GM12891 (cell line): ENCODE measurements around the gene CACNG5.
"Not testable (repeated sequence)": the region's sequence is repeated elsewhere in the genome, so short reads cannot be mapped to it uniquely, and the experiment has no call there.

Source experiments
- DNase-seq: peaks from one replicate; pipeline ENCODE4 v3.0.0; 2011; ENCODE audit warnings: low spot score; ENCODE audit not compliant: insufficient read length
- FAIRE-seq: peaks from 2 replicates; lab custom pipeline; 2011; peaks lifted over from hg19 to GRCh38; lab: Jason Lieb, UNC
- PAX5 ChIP-seq: IDR thresholded peaks from 2 replicates; pipeline ENCODE4 v1.6.1; 2011; ENCODE audit warnings: low read length, moderate library complexity, mild to moderate bottlenecking; ENCODE audit not compliant: insufficient read depth, severe bottlenecking
- POLR2A ChIP-seq: IDR thresholded peaks from 2 replicates; pipeline ENCODE4 v1.6.1; 2011; ENCODE audit warnings: low read depth, low read length, control low read depth
- POLR2AphosphoS5 ChIP-seq: IDR thresholded peaks from 2 replicates; pipeline ENCODE4 v1.6.1; 2011; ENCODE audit warnings: low read depth, low read length, control low read depth
- POU2F2 ChIP-seq: IDR thresholded peaks from 2 replicates; pipeline ENCODE4 v1.6.1; 2011; ENCODE audit warnings: low read depth, mild to moderate bottlenecking, control low read depth, low read length, moderate library complexity
- SPI1 ChIP-seq: IDR thresholded peaks from 2 replicates; pipeline ENCODE4 v1.6.1; 2011; ENCODE audit warnings: low read depth, low read length, control low read depth
- TAF1 ChIP-seq: IDR thresholded peaks from 2 replicates; pipeline ENCODE4 v1.6.1; 2011; ENCODE audit warnings: low read depth, low read length, control low read depth

The CACNG5 gene

DNA sequence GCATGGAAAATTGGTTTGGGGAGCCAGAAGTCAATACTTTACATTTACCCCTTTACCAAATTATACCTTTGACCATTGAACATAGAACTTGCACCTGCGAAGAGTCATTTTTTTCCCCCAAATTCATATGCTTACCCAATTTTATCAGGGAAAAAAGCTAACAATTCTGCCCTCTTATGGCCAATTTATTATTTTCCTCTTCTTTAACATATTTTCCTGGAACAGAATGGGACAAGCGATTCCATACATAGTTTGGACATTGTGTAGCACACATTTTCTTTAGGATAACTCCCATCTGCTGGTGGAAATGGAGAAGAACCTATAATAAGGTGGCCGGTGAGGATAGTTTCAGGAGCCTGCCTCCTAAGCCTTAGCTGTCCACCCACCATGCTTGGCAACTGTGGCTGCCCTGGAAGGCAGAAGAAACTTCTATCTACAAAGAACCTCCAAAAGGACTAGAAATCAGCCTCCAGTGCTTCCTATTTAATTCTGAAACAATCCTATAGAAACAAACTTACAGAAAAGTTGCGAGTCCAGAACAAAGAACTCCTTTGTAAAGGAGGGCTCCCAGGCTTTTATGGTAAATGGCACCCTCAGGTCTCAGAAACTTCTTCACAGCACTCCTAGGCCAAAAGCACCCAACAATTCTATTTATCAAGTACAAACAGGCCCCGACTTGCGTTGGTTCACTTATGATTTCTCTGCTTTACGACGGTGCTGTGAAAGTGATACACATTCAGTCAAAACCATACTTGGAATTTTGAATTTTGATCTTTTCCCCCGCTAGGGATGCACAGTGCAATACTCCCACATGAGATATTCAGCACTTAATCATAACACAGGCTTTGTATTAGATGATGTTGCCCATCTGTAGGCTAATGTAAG is 65.5 kb downstream of the CACNG5 start:
- FAIRE-seq (no peak), DNase-seq (no peak)
- TF ChIP-seq TAF1 (no peak), PAX5 (no peak)

DNA sequence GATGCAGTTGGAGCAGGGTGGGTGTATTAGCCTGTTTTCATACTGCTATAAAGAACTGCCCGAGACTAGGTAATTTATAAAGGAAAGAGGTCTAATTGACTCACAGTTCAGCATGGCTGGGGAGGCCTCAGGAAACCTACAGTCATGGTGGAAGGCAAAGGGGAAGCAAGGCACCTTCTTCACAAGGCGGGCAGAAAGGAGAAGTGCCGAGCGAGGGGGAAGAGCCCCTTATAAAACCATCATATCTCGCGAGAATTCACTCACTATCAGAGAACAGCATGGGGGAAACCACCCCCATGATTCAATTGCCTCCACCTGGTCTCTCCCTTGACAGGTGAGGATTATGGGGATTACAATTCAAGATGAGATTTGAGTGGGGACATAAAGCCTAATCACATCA is 68.4 kb downstream of the CACNG5 start:
- FAIRE-seq, DNase-seq: not testable (repeated sequence)
- TF ChIP-seq SPI1: 0 out of 2 replicates have a peak, but pooled peaks have one; percentile 19

DNA sequence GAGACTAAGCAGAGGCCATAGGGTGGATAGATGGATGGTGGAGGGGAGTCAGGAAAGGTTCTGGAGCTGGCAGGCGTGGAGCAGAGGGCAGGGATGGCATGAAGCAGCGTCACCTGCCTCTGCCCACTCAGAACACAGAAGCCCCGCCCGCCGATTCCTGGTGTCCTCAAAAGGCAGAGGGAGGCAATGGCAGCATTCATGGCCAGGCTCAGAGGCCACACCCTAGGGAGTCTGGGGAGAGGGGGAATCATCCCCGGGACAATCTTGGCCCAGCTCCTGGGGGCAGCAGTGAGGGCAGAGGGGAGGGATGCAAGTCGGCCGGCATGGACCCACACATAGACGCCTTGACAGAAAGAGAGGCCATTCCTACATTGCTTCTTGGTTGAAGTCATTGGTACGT is 68.9 kb downstream of the CACNG5 start:
- TF ChIP-seq POU2F2: no peak
- DNase-seq (no peak), FAIRE-seq (no peak)

DNA sequence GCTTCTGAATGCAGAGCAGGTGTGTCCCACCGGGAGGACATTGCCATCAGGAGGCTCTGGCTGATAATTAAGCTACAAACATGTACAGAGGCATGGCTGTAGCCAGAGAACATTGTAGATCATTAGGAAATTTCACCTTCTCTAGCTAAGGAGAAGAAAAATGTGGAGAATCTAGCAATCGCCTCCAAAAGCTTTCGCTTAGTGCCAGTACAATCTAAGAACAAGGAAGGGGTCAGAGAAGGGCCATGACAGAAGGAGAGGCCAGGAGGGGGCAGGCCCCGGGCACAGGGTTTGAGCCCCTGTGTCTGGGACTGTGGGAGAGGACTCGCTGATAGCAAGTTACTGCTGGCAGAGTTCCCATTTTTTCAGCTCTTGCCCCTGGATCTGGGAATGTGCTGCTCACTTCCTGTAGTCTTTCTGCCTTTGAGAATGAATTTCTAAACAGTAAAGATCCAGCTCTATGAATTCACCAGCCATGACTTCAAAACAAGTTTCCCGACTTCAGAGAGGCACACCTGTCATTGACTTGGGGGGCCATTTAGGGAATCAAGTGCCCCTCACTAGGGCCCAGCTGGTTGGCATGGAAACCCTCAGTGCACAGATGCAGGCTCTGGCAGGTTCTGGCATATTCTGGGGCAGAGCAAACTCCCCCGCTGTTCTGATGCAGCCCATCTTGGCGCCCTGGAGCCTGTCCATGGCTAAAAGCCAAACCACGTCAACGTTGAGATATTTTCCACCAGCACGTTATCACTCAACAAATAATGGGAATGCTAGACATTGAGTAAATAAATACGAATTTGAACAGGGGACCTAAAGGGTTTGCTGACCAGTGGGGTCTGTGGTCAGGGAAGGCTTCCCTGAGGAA is 70.1 kb downstream of the CACNG5 start:
- no peak for FAIRE-seq
- no peak for DNase-seq
- TF ChIP-seq POLR2A (no peak), SPI1 (no peak), POU2F2 (no peak), TAF1 (no peak), POLR2AphosphoS5 (no peak), PAX5 (no peak)

DNA sequence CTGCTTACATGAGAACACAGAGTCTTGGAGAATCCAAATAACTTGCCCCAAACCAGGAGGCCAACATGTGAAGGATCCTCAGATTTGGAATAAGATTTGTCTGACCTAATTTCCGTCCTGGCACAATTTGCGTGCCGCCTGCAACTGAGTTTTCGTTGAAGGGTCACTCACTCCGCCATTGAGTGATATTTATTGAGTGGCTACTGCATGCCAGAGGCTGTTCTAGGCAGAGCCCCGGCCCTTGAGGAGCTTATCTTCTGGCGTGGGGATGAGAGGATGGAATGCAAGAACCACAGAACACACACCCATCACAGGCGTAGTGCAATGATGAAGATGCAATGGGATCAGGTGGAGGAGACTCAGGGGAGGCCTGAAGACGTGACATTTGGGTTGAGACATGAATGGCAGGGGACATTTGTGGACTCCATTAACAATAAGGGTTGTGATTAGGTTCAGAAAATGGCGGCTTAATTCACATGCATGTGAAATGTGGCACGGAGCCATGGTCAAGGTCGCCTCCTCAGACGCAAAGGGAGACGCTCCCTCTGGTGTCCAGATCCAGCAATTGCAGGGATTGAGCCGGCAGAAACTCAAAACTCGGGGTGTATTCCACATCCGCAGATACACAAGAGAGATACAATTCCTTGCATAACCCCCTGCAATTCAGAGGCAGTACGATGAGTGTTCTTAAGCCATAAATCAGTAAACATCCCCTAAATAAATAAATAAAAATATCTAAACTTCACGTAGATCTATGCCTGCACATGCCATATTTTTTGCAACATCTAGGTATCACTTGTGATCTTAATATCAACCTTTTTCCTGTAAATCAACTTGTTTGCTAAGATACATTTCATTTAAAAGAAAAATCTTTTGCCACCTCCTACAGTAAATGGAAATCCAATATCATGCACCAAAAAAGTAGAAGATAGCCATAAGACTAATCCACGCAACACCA is 71.7 kb downstream of the CACNG5 start:
- no peak for FAIRE-seq
- peak; percentile 78; the same call in 1 of the 2 replicates for TF ChIP-seq POU2F2
- TF ChIP-seq POLR2AphosphoS5: no peak
- peak; percentile 48 for DNase-seq

DNA sequence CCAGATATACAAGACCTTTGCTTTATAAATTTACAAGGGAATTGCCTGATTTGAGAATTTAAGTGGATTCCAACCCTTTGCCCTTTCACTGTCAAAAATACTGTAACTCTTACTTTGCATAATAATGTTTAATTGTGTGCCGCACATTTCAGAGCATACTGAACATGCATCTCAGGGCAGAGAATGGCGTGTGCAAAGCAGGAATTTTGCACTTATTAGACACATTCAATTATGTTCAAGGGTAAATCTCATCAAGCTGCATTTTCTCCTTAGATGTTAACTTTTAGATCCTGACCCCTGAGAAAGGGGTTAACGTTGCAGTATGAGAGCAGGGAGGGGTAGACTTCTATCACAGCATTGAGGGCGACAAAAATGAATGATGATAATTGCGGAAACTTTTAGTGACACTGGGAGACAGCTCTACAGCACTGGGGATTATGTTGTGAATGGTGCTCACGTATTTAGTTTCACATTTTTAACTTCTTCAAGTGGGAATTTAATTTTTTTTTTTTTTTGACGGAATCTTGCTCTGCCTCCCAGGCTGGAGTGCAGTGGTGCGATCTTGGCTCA is 75.0 kb downstream of the CACNG5 start:
- FAIRE-seq: no peak
- DNase-seq: no peak
- TF ChIP-seq PAX5 (no peak), POLR2AphosphoS5 (no peak)

DNA sequence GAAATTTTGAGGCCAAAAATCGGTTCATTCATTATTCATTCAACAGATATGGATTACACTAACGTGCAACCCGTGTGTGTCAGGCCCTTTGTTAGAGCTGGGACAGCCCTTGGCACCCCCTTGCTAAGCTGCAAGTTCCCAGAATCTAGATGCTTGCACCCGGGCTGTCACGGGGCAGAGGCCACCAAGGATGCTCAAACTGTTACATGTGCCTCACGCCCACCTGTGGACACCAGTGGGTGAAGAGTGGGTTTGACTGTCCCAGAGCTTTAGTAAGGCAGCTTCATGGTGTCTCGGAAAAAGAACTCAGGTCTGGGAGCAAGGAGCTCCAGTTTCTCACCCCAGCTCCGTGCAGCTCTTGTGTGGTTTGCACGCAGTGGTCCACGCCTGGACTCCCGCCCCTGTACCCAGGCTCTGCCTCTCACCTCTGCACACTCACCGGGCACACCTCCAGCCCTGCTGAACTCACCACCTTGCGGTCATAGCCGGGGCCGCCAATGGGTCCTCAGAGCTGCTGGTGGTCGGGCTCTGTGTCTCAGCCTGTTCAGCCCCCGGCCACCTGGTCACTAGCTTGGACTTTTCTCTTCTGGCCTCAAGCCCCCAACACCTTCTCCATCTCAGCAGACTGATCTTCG is 75.9 kb downstream of the CACNG5 start:
- FAIRE-seq (no peak), DNase-seq (no peak)
- TF ChIP-seq POLR2AphosphoS5: no peak
- TF ChIP-seq SPI1: no peak
- TF ChIP-seq TAF1: no peak
- TF ChIP-seq PAX5: no peak

DNA sequence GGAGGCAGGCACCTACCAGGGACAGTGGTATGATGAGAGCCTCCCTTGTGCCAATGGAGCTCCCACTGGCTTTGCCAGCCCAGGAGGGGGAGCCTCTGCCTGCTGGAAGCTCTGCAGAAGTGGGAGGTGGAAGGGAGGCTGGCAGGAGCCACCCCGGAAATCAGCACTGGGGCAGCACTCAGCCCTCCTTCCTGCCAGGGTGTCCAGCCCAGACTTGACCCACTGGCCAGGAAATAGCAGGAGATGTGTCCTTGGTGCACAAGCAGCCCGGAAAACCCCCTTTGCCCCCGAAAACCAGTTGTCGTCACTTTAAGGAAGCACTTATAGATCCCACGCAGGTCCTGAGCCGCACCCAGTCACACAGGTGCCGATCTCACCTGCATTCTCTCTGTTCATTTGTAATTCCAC is 80.3 kb downstream of the CACNG5 start:
- no peak for FAIRE-seq

DNA sequence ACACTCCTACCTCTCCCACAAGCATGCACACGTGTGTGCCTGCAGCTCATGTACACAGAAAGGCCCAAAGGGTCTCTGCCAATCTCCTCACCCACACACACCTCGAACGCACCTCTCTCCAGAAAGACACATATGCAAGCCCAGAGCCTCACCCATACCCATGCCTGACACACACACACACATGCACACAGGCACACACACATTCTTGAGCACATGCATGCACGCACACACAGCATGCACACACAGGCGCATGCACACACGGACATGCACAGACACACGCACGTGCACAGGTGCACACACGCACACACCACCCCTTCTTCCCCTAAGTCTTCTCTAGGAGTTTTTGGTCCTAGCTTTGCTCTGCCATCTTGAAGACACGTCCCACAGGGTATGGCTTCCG is 80.9 kb downstream of the CACNG5 start:
- no peak for FAIRE-seq
- DNase-seq: no peak
- TF ChIP-seq SPI1 (no peak), POLR2AphosphoS5 (no peak), POLR2A (no peak), POU2F2 (no peak), TAF1 (no peak), PAX5 (no peak)

More for the DNA sequence above, 80.3 kb downstream of the CACNG5 start:
- TF ChIP-seq POLR2AphosphoS5: no peak
- DNase-seq: no peak

DNA sequence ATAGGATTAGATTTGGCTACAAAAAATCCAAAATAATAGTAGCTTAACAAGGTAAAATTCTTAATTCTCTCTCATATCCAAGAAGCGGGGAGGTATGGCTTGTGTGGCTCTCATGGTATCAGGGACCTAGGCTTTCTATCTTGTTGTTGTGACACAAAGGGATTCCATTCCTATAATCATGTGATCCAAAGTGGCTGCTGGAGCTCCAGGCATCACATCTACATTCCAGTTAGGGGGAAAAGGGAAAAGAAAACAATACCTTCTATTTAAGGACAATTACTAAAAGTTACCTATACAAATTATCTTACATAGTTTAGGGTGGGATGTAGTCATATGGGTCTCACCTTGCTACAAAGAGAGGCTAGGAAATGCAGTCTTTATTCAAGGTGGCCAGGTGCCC is 82.0 kb downstream of the CACNG5 start:
- no peak for FAIRE-seq

More for the DNA sequence above, 82.0 kb downstream of the CACNG5 start:
- TF ChIP-seq PAX5: no peak
- no peak for TF ChIP-seq POLR2AphosphoS5
- TF ChIP-seq POU2F2: no peak
- no peak for TF ChIP-seq POLR2A
- no peak for TF ChIP-seq SPI1
- no peak for TF ChIP-seq TAF1
- DNase-seq: no peak
